GM23338 (cell line): ENCODE data around the gene KLK6. TPM values are rescaled to one million over a fixed set of nuclear protein-coding genes. Genes with fewer than 3 reads are reported as not detected.
A peak's percentile ranks its signal among the peaks of the same experiment; 100 is the strongest.

ENCODE experiments used
- ATAC-seq: fragments of 200-7000 bp; cut with Tn5 transposase; 3 replicates; pipeline ENCODE4 v1.9.1; 2020
- DNase-seq: peaks from one replicate; pipeline ENCODE4 v3.0.0-alpha.2; 2015; ENCODE audit warnings: low spot score
- H2AFZ ChIP-seq: fragments of 200-600 bp; sonication (generic); 2 replicates; pipeline ENCODE4 v1.8.0; 2016; ENCODE audit warnings: antibody characterized with exemption, mild to moderate bottlenecking, moderate library complexity
- H3F3A ChIP-seq: fragments of 200-600 bp; sonication (generic); replicated peaks from 2 replicates; pipeline ENCODE4 v1.8.0; 2017; ENCODE audit warnings: antibody characterized with exemption, mixed run types, low read depth
- H3K27ac ChIP-seq: fragments of 200-600 bp; sonication (generic); 2 replicates; pipeline ENCODE4 v1.6.1; 2016; ENCODE audit warnings: low read depth
- H3K27me3 ChIP-seq: fragments of 200-600 bp; sonication (generic); 2 replicates; pipeline ENCODE4 v1.8.0; 2016; ENCODE audit warnings: mild to moderate bottlenecking, mixed run types, moderate library complexity; ENCODE audit not compliant: insufficient read depth
- H3K36me3 ChIP-seq: fragments of 200-600 bp; sonication (generic); 2 replicates; pipeline ENCODE4 v1.8.0; 2016; ENCODE audit warnings: mild to moderate bottlenecking; ENCODE audit not compliant: insufficient read depth
- H3K4me1 ChIP-seq: fragments of 200-600 bp; sonication (generic); 2 replicates; pipeline ENCODE4 v1.8.0; 2016; ENCODE audit warnings: mild to moderate bottlenecking, moderate library complexity; ENCODE audit not compliant: insufficient read depth
- H3K4me2 ChIP-seq: fragments of 200-600 bp; sonication (generic); 2 replicates; pipeline ENCODE4 v1.7.1; 2017; ENCODE audit warnings: mixed run types
- H3K4me3 ChIP-seq: fragments of 200-600 bp; sonication (generic); 2 replicates; pipeline ENCODE4 v1.6.1; 2016; ENCODE audit warnings: mixed run types
- H3K79me2 ChIP-seq: fragments of 200-600 bp; sonication (generic); replicated peaks from 2 replicates; pipeline ENCODE4 v1.8.0; 2017; ENCODE audit warnings: mild to moderate bottlenecking; ENCODE audit not compliant: insufficient read depth
- H3K9me2 ChIP-seq: fragments of 200-600 bp; sonication (generic); 2 replicates; pipeline ENCODE4 v1.8.0; 2017; ENCODE audit not compliant: insufficient read depth
- H4K20me1 ChIP-seq: fragments of 200-600 bp; sonication (generic); replicated peaks from 2 replicates; pipeline ENCODE4 v1.8.0; 2017; ENCODE audit warnings: mild to moderate bottlenecking; ENCODE audit not compliant: insufficient read depth
- H3K27ac Mint-ChIP-seq: 2 replicates; pipeline ENCODE4 v1.8.0; 2020; ENCODE audit warnings: inconsistent platforms, mild to moderate bottlenecking, moderate library complexity, mixed read lengths
- H3K27me3 Mint-ChIP-seq: 3 replicates; pipeline ENCODE4 v1.8.0; 2022; ENCODE audit warnings: low read depth, mild to moderate bottlenecking, moderate library complexity, mixed read lengths, inconsistent platforms; ENCODE audit not compliant: insufficient read depth, poor library complexity
- H3K36me3 Mint-ChIP-seq: 3 replicates; pipeline ENCODE4 v1.8.0; 2021; ENCODE audit warnings: low read depth, mild to moderate bottlenecking, inconsistent platforms, moderate library complexity, mixed read lengths
- H3K4me1 Mint-ChIP-seq: 3 replicates; pipeline ENCODE4 v1.8.0; 2020; ENCODE audit warnings: mild to moderate bottlenecking, inconsistent platforms, mixed read lengths
- H3K4me3 Mint-ChIP-seq: 3 replicates; pipeline ENCODE4 v1.8.0; 2021; ENCODE audit warnings: moderate library complexity, mild to moderate bottlenecking, inconsistent platforms, mixed read lengths
- H3K9me3 Mint-ChIP-seq: 3 replicates; pipeline ENCODE4 v1.8.0; 2020; ENCODE audit warnings: moderate library complexity, mild to moderate bottlenecking, inconsistent platforms, mixed read lengths
- EZH2phosphoT487 ChIP-seq: fragments of 200-600 bp; sonication (generic); IDR thresholded peaks from one replicate; pipeline ENCODE4 v1.8.1; 2018; ENCODE audit warnings: antibody characterized with exemption; ENCODE audit not compliant: unreplicated experiment
- JUNB ChIP-seq: IDR thresholded peaks from one replicate; pipeline ENCODE4 v1.6.1; 2016; ENCODE audit warnings: antibody characterized with exemption; ENCODE audit not compliant: unreplicated experiment
- NANOG ChIP-seq: IDR thresholded peaks from 2 replicates; pipeline ENCODE4 v1.6.1; 2016; ENCODE audit warnings: antibody characterized with exemption, borderline replicate concordance
- ZNF114 ChIP-seq: fragments of 250-450 bp; sonication (Bioruptor Pico); IDR thresholded peaks from 2 replicates; pipeline ENCODE4 v1.5.0; 2020; ENCODE audit warnings: mild to moderate bottlenecking, moderate library complexity
- ZNF331 ChIP-seq: fragments of 250-450 bp; sonication (Bioruptor Pico); IDR thresholded peaks from 2 replicates; pipeline ENCODE4 v1.5.0; 2020; ENCODE audit warnings: low read depth, mild to moderate bottlenecking, moderate library complexity
- polyA plus RNA-seq: library from polyadenylated mRNA; unstranded; fragments of >200 nt; fragmentation: Nextera tagmentation; extraction: Ambion mirVana; gene quantifications from 2 replicates; pipeline ENCODE4 v1.2.1, GENCODE V29; 2016
- total RNA-seq: library from RNA; depleted of rRNA; stranded (reverse); fragments of >200 nt; shearing (Covaris generic); gene quantifications from 2 replicates; pipeline ENCODE4 v1.2.3, GENCODE V29; 2014
- TF ChIP-seq, protein P1 (sequence below): fragments of 250-450 bp; sonication (Bioruptor Pico); IDR thresholded peaks from 2 replicates; pipeline ENCODE4 v1.5.0; 2020; ENCODE audit warnings: mild to moderate bottlenecking, moderate library complexity
- TF ChIP-seq, protein P2 (sequence below), 2 experiments: fragments of 200-600 bp in 1 of 2; sonication (generic) in 1 of 2; conservative IDR thresholded peaks; 2 replicates each; pipeline versions ENCODE4 v1.5.1 to v1.6.1; 2016 to 2017; ENCODE audit warnings: antibody characterized with exemption in 2 of 2, low read depth in 2 of 2, mild to moderate bottlenecking in 2 of 2, moderate library complexity in 1 of 2
- TF ChIP-seq, protein P3 (sequence below): IDR thresholded peaks from one replicate; pipeline ENCODE4 v1.6.1; 2018; ENCODE audit warnings: antibody characterized with exemption; ENCODE audit not compliant: unreplicated experiment

KLK6 gene
- total and polyA plus RNA-seq, 2 experiments from 2014 or later = 0.47 to 0.56 TPM

DNA sequence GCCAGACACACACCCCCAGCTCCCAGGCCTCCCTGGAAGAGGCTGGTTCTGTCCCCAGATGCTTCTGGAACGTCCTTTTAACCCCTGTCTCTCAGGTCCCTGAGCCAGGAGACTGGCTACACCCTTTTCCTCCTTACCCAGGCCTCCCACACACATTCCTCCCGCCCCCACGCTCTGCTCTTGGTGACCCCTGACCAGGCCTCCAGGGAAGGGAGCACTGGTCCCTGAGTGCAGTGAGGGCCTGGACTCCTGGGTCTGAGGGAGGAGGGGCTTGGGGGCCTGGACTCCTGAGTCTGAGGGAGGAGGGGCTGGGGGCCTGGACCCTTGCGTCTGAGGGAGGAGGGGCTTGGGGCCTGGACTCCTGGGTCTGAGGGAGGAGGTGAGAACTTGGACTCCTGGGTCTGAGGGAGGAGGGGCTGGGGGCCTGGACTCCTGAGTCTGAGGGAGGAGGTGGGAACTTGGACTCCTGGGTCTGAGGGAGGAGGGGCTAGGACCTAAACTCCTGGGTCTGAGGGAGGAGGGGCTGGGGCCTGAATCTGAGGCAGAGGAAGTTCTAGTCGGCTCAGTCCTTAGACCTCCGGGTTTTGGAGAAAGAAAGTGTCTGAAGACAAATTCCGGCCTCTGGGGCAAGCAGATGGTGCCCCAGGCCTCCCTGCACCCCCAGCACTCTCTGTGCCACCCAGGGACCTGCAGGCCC, 527 bp downstream of the KLK6 start (continued):
- no peak for TF ChIP-seq ZNF331 (CRISPR knock-in tag)
- no peak for TF ChIP-seq NANOG
- no peak for TF ChIP-seq JUNB
- TF ChIP-seq ZNF114 (CRISPR knock-in tag) = no peak

DNA sequence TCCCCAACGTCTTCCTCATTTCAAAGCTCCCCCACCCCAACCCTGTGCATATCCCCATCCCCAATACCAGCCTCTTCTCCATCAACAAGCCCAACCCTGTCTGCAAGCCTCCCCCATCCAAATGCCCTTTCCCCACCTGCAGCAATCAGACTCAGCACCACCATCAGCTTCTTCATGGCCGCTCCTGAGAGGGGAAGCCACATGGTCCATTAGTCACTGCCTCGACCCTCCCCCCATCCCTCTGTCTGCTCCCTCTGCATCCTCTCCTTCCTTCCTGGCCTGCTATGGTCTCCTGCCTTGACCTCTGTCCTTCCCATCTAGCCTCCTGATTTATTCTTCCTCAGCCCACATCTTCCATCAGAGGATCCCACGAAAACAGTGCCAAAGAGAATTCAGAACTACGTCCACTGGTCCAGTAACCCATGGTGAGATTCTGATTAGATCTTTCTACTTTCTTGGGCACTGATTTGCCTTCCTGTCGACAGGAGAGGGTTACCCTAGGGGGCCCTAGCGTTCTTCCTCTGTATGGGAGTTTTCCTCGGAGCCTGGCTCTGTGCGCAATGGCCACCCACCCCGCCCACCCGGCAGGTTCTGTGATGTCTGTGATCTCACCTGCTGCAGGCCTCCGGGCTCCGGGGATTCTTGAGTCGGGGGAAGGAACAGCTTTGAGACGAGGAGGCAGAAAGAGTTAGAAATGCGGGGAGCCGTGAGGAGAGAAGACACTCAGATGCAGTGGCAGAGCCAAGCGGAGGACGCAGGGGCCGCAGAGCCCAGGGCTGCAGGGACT, 1.3 kb downstream of the KLK6 start:
- DNase-seq = peak; percentile 51
- peaks cover 9% of the 10 kb centered on the region for H3K9me3 Mint-ChIP-seq
- no peaks in the 10 kb centered on the region for H3K27me3 ChIP-seq
- no peaks in the 10 kb centered on the region for H4K20me1 ChIP-seq
- no peaks in the 10 kb centered on the region for H3K36me3 ChIP-seq
- no peak overlapping the region for H3K27ac Mint-ChIP-seq
- 0 out of 2 replicates have a peak, but pooled peaks cover under 1% of the 10 kb centered on the region for H3K9me2 ChIP-seq
- peak overlapping the region; percentile 95 for H2AFZ ChIP-seq
- no peaks in the 10 kb centered on the region for H3F3A ChIP-seq
- peaks cover 17% of the 10 kb centered on the region for H3K4me1 Mint-ChIP-seq
- no peak overlapping the region for H3K4me3 Mint-ChIP-seq
- no peaks in the 10 kb centered on the region for H3K36me3 Mint-ChIP-seq
- peak overlapping the region; percentile 38 for H3K4me2 ChIP-seq
- peak; percentile 60 for ATAC-seq
- peaks cover 8% of the 10 kb centered on the region for H3K27me3 Mint-ChIP-seq
- H3K4me3 ChIP-seq = no peak overlapping the region
- H3K79me2 ChIP-seq = no peaks in the 10 kb centered on the region
- H3K27ac ChIP-seq = no peak overlapping the region
- no peaks in the 10 kb centered on the region; the same call in 1 of the 2 replicates for H3K4me1 ChIP-seq
- TF ChIP-seq EZH2phosphoT487 = no peak
- TF ChIP-seq, protein P1, sequence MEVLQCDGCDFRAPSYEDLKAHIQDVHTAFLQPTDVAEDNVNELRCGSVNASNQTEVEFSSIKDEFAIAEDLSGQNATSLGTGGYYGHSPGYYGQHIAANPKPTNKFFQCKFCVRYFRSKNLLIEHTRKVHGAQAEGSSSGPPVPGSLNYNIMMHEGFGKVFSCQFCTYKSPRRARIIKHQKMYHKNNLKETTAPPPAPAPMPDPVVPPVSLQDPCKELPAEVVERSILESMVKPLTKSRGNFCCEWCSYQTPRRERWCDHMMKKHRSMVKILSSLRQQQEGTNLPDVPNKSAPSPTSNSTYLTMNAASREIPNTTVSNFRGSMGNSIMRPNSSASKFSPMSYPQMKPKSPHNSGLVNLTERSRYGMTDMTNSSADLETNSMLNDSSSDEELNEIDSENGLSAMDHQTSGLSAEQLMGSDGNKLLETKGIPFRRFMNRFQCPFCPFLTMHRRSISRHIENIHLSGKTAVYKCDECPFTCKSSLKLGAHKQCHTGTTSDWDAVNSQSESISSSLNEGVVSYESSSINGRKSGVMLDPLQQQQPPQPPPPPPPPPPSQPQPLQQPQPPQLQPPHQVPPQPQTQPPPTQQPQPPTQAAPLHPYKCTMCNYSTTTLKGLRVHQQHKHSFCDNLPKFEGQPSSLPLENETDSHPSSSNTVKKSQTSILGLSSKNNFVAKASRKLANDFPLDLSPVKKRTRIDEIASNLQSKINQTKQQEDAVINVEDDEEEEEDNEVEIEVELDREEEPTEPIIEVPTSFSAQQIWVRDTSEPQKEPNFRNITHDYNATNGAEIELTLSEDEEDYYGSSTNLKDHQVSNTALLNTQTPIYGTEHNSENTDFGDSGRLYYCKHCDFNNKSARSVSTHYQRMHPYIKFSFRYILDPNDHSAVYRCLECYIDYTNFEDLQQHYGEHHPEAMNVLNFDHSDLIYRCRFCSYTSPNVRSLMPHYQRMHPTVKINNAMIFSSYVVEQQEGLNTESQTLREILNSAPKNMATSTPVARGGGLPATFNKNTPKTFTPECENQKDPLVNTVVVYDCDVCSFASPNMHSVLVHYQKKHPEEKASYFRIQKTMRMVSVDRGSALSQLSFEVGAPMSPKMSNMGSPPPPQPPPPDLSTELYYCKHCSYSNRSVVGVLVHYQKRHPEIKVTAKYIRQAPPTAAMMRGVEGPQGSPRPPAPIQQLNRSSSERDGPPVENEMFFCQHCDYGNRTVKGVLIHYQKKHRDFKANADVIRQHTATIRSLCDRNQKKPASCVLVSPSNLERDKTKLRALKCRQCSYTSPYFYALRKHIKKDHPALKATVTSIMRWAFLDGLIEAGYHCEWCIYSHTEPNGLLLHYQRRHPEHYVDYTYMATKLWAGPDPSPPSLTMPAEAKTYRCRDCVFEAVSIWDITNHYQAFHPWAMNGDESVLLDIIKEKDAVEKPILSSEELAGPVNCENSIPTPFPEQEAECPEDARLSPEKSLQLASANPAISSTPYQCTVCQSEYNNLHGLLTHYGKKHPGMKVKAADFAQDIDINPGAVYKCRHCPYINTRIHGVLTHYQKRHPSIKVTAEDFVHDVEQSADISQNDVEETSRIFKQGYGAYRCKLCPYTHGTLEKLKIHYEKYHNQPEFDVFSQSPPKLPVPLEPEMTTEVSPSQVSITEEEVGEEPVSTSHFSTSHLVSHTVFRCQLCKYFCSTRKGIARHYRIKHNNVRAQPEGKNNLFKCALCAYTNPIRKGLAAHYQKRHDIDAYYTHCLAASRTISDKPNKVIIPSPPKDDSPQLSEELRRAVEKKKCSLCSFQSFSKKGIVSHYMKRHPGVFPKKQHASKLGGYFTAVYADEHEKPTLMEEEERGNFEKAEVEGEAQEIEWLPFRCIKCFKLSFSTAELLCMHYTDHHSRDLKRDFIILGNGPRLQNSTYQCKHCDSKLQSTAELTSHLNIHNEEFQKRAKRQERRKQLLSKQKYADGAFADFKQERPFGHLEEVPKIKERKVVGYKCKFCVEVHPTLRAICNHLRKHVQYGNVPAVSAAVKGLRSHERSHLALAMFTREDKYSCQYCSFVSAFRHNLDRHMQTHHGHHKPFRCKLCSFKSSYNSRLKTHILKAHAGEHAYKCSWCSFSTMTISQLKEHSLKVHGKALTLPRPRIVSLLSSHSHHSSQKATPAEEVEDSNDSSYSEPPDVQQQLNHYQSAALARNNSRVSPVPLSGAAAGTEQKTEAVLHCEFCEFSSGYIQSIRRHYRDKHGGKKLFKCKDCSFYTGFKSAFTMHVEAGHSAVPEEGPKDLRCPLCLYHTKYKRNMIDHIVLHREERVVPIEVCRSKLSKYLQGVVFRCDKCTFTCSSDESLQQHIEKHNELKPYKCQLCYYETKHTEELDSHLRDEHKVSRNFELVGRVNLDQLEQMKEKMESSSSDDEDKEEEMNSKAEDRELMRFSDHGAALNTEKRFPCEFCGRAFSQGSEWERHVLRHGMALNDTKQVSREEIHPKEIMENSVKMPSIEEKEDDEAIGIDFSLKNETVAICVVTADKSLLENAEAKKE (CRISPR knock-in tag) = no peak
- TF ChIP-seq, protein P2, sequence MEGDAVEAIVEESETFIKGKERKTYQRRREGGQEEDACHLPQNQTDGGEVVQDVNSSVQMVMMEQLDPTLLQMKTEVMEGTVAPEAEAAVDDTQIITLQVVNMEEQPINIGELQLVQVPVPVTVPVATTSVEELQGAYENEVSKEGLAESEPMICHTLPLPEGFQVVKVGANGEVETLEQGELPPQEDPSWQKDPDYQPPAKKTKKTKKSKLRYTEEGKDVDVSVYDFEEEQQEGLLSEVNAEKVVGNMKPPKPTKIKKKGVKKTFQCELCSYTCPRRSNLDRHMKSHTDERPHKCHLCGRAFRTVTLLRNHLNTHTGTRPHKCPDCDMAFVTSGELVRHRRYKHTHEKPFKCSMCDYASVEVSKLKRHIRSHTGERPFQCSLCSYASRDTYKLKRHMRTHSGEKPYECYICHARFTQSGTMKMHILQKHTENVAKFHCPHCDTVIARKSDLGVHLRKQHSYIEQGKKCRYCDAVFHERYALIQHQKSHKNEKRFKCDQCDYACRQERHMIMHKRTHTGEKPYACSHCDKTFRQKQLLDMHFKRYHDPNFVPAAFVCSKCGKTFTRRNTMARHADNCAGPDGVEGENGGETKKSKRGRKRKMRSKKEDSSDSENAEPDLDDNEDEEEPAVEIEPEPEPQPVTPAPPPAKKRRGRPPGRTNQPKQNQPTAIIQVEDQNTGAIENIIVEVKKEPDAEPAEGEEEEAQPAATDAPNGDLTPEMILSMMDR (conservative IDR thresholded peaks at IDR 0.05; ENCODE audit: low read depth in 2 of 2) = peak in 1 of 2 experiments; percentile 47; a peak in 2 of 4 replicates
- TF ChIP-seq, protein P3, sequence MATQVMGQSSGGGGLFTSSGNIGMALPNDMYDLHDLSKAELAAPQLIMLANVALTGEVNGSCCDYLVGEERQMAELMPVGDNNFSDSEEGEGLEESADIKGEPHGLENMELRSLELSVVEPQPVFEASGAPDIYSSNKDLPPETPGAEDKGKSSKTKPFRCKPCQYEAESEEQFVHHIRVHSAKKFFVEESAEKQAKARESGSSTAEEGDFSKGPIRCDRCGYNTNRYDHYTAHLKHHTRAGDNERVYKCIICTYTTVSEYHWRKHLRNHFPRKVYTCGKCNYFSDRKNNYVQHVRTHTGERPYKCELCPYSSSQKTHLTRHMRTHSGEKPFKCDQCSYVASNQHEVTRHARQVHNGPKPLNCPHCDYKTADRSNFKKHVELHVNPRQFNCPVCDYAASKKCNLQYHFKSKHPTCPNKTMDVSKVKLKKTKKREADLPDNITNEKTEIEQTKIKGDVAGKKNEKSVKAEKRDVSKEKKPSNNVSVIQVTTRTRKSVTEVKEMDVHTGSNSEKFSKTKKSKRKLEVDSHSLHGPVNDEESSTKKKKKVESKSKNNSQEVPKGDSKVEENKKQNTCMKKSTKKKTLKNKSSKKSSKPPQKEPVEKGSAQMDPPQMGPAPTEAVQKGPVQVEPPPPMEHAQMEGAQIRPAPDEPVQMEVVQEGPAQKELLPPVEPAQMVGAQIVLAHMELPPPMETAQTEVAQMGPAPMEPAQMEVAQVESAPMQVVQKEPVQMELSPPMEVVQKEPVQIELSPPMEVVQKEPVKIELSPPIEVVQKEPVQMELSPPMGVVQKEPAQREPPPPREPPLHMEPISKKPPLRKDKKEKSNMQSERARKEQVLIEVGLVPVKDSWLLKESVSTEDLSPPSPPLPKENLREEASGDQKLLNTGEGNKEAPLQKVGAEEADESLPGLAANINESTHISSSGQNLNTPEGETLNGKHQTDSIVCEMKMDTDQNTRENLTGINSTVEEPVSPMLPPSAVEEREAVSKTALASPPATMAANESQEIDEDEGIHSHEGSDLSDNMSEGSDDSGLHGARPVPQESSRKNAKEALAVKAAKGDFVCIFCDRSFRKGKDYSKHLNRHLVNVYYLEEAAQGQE = no peak
